ENCODE results near the gene AGAP1.

The AGAP1 gene

DNA sequence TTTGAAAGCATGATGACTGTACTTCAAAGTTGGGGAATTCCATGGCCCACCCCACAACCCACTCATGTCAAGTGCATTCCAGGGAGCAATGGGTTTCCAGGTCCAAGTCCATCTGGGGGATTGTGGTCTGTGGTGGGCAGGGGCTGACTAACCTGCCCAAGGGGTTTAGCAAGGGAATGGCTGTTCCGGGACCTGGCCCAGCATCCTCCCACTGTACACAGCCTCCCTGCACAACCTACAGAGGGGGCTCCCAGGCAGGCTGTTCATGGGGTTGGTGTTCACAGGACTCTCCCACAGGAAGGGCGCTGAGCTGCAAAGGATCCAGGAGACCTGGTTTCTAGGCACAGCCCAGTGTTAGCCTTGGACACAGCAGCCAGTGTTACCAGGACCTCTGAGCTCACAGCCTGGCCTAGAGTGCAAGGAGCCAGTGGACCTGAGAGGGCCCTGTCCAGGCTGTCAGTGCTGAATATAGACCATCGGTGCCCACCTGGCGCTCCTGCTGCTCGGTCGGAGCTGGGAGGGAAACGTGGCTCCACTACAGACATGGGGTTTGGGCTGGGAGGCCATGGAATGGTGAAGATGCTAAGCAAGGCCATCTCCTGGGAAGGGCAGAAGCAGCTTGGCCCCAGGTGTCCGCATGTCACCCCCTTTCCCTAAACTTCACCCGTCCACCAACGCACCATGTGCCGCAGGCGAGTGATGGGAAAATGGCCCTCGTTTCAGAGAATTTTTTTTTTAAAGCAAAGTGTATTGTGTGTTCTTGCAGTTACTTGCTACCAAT, 357.1 kb downstream of the AGAP1 start:
- no peak for DNase-seq (ENCODE audit: insufficient read length, low spot score)
- FAIRE-seq: no peak

DNA sequence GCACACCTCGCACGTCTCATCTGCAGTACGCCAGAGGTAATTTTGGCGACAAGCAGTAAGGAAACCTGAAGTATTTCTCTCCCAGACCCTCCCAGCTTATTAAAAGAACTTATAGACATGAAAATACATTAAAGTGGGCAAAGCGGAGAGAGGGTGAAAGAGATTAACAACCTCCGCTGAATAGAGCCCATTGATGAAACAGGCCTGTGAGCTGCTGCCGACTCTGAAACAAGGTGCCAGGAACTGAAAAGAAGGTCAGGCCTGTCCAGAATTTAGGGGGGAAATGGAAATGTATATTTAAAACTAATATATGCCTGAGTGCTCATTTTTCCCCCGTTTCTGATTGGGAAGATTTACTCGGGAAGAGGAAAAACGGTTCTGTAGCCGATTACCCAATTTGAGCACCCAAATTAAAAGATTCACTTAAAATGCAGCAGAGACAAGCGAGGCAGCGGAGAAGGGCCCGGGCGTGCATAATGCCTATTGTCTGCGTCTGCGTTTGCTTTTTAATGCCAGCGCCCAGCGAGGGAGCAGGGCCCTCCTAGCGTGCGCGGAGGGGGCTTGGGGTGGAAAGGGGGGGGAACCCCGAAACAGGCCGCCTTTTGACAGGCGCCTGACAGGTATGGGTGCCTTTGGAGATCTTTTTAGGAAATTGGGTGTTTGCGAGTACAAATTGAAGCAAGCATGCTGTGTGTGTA, 358.1 kb downstream of the AGAP1 start:
- FAIRE-seq (no peak), DNase-seq (ENCODE audit: insufficient read length, low spot score) (no peak)

DNA sequence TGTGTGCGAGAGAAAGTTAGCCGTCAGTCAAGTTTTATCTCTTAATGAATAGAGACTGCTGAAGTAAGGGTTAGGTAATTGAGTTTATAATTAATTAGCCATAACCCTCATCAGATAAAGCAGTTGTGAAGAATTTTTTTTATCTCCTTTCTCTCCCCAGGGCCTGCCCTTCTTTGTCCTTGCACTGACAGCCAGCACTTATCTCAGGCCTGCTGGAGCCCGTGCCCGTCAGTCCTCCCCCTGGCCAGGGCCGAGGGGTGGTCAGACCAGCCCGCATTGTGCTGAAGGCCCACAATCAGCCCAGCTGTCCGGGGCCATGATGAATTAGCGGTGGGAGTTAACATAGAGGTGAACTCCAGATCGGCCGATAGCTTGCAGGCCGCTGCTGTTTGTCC, 358.7 kb downstream of the AGAP1 start:
- FAIRE-seq (no peak), DNase-seq (ENCODE audit: insufficient read length, low spot score) (no peak)

DNA sequence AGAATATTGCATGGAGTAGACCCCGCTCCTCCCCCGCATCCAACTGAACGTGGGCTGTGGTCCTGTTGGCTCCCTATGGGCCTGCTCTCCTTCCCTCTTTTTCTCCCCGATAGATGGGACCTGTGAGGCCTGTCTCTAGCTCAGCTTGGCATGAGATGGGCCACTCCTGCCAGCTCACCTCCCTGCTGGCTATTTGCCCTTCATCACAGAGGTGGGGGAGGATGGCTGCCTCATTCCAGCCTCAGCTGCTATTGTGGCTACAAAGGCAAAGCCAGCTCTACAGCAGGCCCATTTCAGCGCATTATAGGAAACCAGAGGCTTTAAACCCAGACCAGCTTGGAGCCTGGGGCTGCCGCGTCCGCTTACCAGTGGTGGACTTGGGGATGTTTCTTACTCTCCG, 360.4 kb downstream of the AGAP1 start:
- FAIRE-seq (no peak), DNase-seq (ENCODE audit: insufficient read length, low spot score) (no peak)

DNA sequence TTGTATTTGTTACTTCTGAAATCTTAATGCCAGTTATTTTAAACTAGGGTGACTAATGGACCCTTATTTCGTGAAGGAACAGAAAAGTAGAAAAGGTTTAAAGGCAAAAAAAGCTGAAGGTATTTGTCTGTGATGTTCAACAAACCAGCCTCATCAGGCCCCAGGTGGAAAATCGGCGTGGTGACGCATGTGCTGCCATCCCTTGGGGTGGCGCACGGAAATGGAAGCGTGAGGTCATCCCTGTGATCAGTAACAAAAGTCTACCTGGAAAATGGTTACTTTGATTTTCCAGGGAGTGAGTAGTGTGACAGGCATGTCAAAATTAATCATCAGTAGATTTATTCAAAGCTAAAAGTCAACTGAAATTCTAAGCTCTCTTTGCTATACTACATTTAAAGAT, 361.2 kb downstream of the AGAP1 start:
- FAIRE-seq (no peak), DNase-seq (ENCODE audit: insufficient read length, low spot score) (no peak)

DNA sequence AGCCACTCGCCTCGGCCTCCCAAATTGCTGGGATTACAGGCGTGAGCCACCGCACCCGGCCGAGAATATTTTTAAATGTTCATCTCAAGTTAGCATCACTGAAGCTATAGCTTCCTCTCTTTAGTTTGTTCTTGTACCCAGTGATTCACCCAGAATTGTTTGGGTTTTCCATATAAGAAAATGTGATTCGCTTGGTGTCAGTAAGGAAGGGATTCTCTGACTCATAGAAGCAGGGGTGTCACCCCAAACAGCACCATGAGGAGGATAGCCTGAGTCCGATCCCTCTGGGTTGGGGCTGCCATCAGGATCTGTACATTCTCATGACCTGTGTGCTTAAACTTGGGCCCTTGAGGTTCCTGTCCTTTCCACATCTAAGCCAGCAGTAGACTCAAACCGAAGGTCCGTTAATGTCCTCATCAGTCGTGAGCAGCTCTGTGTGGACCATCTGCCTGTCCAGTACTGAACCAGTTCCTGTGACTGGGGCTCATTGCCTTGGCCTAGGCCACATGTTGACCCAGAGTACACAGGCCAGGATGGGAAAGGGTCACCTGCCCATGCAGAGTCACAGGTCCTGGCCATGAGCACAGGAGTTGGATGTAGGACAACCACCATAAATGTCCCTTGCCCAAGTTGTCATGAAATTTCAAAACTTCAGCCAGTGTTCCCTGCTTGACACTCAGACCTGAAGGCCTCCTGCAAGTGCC, 362.5 kb downstream of the AGAP1 start:
- no peak for DNase-seq (ENCODE audit: insufficient read length, low spot score)
- FAIRE-seq: no peak

DNA sequence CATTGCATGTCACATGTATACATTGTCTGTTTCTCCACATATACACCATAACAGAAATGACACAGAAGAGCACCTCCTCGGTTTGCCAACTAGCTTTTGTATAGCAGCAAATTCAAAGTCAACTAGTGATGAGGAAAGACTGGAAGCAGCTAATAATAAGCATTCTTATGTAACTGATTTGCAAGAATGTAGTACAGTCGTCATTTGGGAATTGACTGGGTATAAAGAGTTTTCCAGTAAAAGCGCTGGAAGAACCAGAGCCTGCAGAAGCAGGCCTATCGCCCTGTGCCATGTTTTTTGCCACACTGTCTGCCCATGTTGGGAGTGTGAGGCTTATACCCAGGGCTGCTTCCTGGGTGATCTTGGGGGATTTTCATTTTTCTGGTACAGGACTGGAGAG, 363.8 kb downstream of the AGAP1 start:
- FAIRE-seq (no peak), DNase-seq (ENCODE audit: insufficient read length, low spot score) (no peak)

DNA sequence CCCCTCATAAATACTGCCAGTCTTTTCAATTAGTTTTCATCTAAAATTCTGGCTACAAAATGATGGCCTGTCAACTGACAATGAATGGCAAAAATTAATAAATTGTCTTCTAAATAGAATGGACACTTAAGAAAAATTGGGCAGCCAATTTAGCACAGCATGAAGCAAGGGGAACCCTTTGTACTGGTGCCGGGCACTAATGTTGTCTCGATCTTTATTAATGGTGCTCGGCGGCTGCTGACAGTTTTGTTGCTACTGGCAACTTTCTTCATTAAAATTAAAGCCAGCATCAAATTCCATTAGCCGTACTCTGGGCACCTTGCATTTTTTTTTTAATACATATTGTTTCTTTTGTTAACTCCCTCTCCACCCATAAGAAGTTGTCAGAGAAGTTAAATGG, 365.0 kb downstream of the AGAP1 start:
- no peak for FAIRE-seq
- DNase-seq (ENCODE audit: insufficient read length, low spot score): no peak

DNA sequence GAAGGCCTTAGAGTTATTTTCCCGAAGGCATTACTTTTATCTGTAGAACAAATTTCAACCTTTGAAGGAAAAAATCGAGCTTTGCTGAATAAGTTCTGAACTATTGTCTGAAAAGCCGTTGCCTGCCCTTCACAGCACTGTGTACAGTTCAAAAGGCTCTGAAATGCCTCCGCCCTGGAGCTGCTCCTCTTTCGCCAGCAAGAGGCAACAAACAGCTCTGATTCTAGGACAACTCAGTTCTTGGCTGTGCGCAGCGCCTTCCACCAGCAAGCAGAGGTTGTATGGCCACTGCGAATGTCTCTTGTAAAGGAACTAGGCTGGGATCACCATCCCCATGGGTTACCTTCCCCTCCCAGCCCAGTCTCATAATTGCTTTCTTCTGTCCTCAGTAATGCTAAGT, 365.8 kb downstream of the AGAP1 start:
- FAIRE-seq (no peak), DNase-seq (ENCODE audit: insufficient read length, low spot score) (no peak)

DNA sequence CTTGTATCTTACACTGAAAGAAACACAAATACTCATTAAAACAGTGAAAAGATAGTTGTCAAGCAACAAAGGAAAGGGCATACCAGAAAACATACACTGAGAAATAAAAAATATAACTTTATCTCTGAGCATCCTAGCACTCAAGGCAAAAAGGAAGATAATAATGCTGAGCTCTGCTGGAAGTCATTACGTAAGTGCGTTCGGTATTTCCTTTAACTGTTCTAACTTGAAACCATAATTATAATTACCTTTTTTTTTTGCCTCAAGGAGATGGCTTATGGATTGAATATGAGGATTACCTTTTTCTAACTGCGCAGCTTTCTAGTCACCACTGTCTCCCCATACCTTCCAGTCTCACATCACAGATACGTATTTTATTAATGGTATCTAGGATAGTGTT, 366.3 kb downstream of the AGAP1 start:
- DNase-seq (ENCODE audit: insufficient read length, low spot score) (no peak), FAIRE-seq (no peak)

DNA sequence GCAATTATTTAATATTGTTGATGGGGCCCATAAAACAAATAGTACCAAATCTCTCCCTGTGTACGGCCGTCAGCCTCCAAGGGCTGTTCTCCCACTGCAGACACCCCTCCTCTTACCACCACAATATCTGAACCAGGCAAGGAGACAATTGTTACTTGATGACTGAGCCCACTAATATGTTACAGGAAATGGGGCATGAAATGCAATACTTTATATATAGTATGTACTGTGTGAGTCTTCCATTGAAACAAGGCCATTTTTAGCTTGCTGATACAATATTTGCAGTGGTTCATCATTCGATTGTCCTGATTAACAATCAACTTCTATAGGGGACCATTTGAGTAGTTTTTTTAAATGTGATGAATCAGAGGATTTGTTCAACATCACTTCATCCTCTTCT, 367.0 kb downstream of the AGAP1 start:
- FAIRE-seq: no peak

DNA sequence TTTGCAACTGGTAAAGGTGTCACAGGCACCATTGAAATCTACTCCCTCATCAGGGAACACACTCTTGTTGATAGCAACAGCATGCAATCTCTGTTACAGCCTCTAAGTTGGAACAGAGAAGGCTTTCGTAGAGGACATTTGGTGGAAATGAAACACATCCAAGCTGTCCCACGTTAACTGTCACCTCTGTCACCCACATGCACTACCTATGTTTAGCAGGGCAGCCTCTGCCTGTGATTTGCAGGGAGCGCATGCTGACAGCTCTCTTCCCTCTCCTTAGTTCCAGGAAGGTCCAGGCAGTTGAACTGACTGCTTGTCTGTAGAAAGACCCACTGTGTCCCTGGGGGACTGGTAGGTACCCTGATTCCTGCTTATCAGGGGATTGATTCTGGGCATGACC, 367.5 kb downstream of the AGAP1 start:
- DNase-seq (ENCODE audit: insufficient read length, low spot score) (no peak), FAIRE-seq (no peak)

More for the DNA sequence above, 367.0 kb downstream of the AGAP1 start:
- DNase-seq (ENCODE audit: insufficient read length, low spot score): no peak

DNA sequence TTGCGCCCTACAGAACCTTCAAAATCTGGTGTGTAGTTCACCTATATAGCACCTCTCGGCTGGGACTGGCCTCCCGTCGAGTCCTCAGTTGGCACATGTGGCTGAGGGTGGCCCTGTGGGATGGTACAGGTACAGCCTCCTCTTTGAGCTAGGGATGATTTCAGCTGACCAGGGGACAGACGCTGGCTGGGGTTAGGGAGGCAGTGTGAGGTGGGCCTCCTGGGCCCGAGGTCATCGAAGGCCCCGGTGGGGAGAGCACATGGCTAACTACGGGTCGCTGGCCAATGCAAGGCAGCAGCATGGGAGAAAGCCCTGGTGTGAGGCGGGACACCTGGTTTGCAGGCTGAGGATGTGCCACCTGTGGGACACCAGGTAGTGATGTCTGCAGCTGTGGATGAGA, 369.6 kb downstream of the AGAP1 start:
- no peak for FAIRE-seq
- no peak for DNase-seq (ENCODE audit: insufficient read length, low spot score)

DNA sequence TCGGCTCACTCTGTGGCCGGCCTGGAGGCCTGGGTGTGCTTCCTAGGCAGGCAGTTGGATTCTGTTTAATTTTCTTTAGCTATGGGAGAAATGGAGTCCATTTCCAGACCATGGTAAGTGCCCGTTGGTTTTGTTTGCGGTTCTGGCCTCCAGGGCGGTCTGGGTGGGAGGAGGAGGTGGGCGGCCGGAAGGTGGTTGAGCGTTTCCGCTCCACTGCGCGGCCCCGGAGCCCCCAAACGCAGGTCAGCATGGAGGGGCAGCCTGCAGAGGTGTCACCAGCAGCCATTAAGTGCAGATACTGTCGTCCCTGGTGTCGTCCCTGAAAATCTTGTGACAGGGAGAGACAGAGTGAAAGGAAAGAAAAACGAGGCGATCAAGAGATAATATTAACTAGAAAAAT, 370.5 kb downstream of the AGAP1 start:
- DNase-seq (ENCODE audit: insufficient read length, low spot score): no peak
- FAIRE-seq: no peak

DNA sequence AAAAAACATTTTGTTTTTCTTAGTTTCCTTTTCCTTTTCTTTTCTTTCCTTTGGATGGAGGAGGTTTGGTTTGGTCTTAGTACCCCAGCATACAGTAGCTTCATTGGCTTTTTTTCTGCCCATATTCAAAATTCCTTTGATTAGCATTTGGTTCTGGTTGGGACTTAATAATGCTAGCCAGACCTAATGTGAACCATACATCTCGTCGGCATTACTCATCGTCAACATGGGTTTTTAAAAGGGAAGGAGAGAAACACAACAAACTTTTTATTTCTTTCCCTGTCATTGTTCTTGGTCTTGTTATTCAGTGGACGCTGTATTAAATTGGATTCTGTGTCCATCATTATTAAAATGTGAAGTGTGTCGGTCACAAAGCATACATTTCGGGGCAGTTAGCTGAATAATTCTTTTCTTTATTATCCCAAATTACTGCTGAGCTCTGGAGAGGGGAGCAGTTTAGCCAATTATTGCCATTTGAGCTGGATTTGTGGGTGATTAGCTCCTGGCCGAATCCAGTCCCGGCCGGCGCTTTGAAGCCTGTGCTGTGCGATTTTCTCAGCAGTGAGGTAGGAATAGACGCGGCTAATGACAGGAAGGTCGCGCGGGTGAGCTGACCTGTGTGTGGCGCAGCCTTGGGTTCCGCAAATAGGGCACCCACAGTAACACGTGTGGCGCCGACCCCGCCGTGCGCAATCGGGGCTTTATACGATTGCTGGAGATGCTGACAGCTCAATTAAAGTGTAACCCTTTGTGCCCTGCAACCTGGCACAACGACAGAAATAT, 371.1 kb downstream of the AGAP1 start:
- no peak for DNase-seq (ENCODE audit: insufficient read length, low spot score)
- no peak for FAIRE-seq

DNA sequence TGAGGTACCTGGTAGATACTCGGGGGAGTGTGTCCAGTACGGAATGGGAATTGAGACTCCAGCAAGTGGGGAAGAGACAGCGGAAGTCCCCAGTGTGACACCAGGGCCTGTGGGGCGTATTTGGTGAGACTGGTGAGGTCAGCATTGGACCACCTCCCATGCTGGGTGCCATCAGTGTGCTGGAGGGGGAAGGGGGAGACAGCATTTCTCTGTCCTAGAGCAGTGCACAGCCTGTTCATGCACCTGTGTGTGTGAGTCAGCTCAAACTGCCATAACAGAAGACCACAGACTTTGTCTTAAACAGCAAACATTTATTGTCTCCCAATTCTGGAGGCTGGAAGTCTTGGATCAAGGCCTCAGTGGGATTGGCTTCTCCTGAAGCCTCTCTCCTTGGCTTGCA, 372.5 kb downstream of the AGAP1 start:
- no peak for FAIRE-seq

DNA sequence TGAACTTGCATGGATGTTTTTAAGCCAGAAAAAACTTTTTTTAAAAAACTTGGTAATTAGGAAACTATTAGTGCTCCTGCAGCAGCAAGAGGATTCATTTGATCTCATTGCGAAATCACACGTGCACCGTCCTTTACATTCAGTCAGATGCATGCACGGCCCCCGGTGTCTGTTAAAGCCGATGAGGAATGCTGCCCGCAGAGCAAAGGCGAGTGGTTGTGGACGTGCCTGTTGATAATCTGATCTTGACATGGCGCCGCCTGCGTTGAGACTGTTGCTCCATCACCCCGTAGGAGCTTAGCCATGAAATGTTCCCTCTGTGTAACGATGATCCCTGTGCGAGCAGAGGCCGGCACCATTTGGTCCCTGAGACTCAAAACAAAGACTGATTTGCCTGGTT, 374.4 kb downstream of the AGAP1 start:
- FAIRE-seq (no peak), DNase-seq (ENCODE audit: insufficient read length, low spot score) (no peak)

More for the DNA sequence above, 372.5 kb downstream of the AGAP1 start:
- DNase-seq (ENCODE audit: insufficient read length, low spot score): no peak

DNA sequence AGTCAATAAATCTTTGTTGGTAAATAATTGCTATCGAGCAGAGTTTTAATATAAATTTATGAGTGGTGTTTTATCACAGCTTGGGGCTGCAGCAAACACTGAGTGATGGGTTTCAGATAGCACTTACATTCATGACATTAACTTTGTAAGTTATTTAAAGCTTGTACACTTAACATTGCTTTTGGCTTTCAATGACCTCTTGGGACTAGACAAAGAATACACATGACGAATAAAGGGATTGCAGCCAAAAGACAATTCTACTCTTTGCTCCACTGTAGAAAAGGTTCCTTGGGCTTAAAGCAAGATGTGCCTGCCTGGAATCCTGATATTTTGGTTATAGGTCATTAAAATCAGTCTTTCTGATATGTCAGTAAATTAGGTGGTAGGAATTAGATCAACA, 374.8 kb downstream of the AGAP1 start:
- DNase-seq (ENCODE audit: insufficient read length, low spot score) (no peak), FAIRE-seq (no peak)

DNA sequence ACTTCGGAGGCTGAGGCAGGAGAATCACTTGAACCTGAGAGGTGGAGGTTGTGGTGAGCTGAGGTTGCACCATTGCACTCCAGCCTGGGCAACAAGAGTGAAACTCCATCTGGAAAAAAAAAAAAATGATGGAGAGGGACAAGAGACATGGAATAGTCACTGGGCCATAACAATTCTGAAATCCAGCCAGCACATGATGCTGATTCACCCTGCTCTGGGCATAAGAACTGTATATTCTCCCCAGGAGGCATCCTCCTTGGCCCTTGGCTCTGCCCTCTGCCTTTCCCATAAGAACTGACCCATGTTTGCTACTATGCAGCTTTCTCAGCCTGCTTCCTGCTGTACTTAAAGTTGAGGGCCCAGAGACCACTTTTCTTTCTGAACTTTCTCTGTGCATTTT, 376.7 kb downstream of the AGAP1 start:
- FAIRE-seq (no peak), DNase-seq (ENCODE audit: insufficient read length, low spot score) (no peak)

DNA sequence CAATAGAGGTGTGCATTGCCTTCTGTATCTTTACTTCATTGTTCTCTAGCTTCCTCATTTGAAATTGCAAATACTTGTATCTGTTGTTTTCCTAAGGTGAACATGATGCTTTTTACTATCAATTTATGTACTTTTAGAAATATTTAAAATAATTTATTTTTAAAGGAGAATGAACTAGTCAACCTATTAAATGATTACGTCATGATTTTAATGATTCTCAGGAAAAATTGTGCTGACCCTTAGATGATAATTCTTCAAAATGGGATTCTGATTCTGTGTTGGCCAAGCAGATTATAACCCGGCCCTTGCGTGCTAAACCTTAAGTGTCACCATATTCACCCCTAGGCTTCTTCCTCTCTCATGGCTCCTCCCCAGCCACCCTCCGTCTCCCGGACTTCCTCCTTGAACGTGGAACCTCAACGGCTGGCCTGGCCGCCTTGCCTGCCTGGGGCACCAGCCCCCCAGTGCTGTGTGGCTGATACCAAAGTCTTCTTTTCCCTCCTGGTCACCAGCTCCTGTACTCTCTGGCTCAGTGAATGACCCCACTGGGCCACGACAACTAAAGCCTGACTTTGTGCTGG, 382.3 kb downstream of the AGAP1 start:
- no peak for DNase-seq (ENCODE audit: insufficient read length, low spot score)
- FAIRE-seq: no peak
